ENCODE measurements around the gene NTN5. TPM values are rescaled to one million over a fixed set of nuclear protein-coding genes. Genes with fewer than 3 reads are reported as not detected.

NTN5 gene
- total and polyA plus RNA-seq, 9 donors = 0.18 to 8.5 (median 2.1) TPM

DNA sequence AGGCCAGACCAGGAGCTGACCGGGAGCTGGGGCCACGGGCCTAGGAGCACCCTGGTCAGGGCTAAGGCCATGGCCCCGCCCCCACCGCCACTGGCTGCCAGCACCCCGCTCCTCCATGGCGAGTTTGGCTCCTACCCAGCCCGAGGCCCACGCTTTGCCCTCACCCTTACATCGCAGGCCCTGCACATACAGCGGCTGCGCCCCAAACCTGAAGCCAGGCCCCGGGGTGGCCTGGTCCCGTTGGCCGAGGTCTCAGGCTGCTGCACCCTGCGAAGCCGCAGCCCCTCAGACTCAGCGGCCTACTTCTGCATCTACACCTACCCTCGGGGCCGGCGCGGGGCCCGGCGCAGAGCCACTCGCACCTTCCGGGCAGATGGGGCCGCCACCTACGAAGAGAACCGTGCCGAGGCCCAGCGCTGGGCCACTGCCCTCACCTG is 46.9 kb downstream of the NTN5 start:
- Histone ChIP-seq H3K4me3 (ENCODE audit: low read length) (no peak overlapping the region), H3K27ac (ENCODE audit: low read length) (no peak overlapping the region), H3K27me3 (ENCODE audit: control insufficient read depth, insufficient read depth, low read length) (no peaks in the 10 kb centered on the region), H3K9me3 (replicated peaks; ENCODE audit: control insufficient read depth, low read depth, low read length) (no peaks in the 10 kb centered on the region), H3K4me1 (ENCODE audit: control insufficient read depth, insufficient read depth, low read length) (peaks cover 39% of the 10 kb centered on the region), H3K36me3 (ENCODE audit: control insufficient read depth, insufficient read depth, low read length) (peaks cover 23% of the 10 kb centered on the region)
- WGBS (ENCODE audit: insufficient coverage) = 95% methylated on average over 28 of the region's 30 CpGs
- peak; percentile 29 for DNase-seq

DNA sequence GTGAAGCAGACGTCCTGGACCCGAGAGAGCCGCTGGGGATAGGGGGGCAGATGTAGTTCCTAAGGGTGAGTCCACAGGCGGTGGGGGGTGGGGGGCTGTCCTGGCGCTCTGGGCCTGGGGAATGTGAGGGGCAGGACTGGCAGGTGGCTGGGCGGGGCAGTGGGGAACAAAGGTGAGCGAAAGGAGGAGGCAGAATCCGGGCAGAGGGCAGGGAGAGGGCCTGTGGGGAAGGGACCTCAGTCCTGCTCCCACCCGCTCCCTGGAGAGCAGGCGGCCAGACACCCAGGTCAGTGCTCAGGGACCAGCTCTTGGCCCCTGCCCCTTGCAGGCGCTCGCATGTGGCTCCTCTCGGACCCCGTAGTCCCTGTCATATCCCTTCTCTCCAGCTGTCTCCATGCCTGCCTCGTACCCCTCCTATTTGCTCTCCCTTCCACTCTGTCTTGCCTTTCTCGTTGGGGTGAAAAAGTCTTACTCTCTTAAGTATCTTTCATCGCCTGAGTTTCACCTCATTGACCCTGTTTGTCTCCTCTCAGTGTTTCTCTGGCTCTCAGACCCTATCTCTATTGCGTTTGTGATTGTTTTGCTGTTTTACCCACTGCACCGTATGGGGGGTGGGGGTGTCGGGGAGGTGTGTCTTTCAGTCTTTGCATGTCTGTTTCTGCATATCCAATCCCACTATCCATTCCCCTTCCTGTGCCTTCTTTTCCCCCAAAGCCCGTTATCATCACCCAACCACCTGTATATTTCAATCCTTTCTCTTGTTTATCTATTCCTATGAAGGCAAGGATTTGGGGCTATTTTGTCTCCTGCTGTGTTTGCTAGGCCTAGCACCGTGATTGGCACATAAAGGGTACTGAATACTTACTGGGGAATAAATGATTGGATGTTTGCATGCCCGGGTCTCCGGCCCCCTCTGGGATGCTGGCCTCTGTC is 47.8 kb downstream of the NTN5 start:
- peaks cover 29% of the 10 kb centered on the region for H3K36me3 ChIP-seq (ENCODE audit: control insufficient read depth, insufficient read depth, low read length)
- H3K27me3 ChIP-seq (ENCODE audit: control insufficient read depth, insufficient read depth, low read length) = no peaks in the 10 kb centered on the region
- WGBS (ENCODE audit: insufficient coverage) = 42% methylated on average over 17 of the region's 24 CpGs
- peak overlapping the region; percentile 54 for H3K4me3 ChIP-seq (ENCODE audit: low read length)
- peaks cover 33% of the 10 kb centered on the region for H3K4me1 ChIP-seq (ENCODE audit: control insufficient read depth, insufficient read depth, low read length)
- H3K27ac ChIP-seq (ENCODE audit: low read length) = no peak overlapping the region
- H3K9me3 ChIP-seq (replicated peaks; ENCODE audit: control insufficient read depth, low read depth, low read length) = no peaks in the 10 kb centered on the region
- DNase-seq = peak; percentile 9

DNA sequence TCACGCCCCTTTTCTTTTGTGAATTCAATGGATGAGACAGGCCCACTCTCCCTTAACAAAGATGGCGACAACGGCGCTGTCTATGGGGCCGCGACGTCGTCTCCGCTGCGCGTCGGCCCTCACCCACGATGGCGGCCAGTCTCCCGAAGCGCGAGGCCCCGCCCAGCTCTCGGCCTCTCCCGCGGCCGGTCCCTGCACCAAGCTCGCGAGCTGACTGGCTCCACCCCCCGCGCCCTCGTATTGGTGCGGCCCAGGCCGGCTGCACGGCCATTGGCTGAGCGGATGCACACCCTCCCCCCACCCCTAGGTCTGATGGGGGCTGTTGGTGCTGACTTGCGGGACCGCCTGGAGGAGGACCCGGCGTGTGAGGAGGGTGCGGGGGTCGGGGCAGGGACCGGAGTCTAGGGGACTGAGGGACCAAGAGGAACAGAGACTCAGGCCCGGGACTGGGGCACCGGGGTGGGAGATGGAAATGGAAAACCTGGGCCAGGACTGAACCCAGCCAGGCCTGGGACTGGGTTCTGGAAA is 48.7 kb downstream of the NTN5 start:
- Histone ChIP-seq H3K9me3 (replicated peaks; ENCODE audit: control insufficient read depth, low read depth, low read length) (no peaks in the 10 kb centered on the region), H3K36me3 (ENCODE audit: control insufficient read depth, insufficient read depth, low read length) (peaks cover 29% of the 10 kb centered on the region), H3K4me1 (ENCODE audit: control insufficient read depth, insufficient read depth, low read length) (peaks cover 32% of the 10 kb centered on the region), H3K4me3 (ENCODE audit: low read length) (peak overlapping the region; percentile 54), H3K27ac (ENCODE audit: low read length) (peak overlapping the region; percentile 90), H3K27me3 (ENCODE audit: control insufficient read depth, insufficient read depth, low read length) (no peaks in the 10 kb centered on the region)
- WGBS (ENCODE audit: insufficient coverage) = under 1% methylated on average over 25 of the region's 40 CpGs
- peak; percentile 99 for DNase-seq

DNA sequence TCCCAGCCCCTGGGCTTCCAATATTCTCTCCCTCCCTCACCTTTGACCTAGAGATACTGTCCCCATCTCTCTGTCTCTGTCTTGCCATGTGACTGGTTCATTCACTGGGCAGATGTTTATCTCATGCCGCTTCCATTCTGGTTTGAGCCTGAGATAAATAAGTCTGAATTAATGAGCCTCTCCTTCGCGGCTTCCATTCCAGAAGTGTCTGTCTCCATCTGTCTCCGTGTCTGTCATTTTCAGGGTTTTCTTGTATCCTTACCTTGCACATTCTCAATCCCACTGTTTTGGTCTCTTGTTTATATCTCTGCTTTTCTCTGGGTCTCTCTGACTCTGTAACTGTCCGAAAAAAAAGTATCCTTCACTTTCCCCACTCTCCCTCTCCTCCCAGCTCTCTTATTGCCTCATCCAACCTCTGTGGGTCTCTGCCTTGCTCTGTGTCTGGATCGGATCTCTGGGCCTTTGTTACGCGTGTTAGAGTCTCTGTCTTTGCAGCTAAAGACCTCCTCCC is 49.2 kb downstream of the NTN5 start:
- H3K36me3 ChIP-seq (ENCODE audit: control insufficient read depth, insufficient read depth, low read length) = peaks cover 29% of the 10 kb centered on the region
- peaks cover 32% of the 10 kb centered on the region for H3K4me1 ChIP-seq (ENCODE audit: control insufficient read depth, insufficient read depth, low read length)
- H3K27me3 ChIP-seq (ENCODE audit: control insufficient read depth, insufficient read depth, low read length) = no peaks in the 10 kb centered on the region
- H3K9me3 ChIP-seq (replicated peaks; ENCODE audit: control insufficient read depth, low read depth, low read length) = no peaks in the 10 kb centered on the region
- 11% methylated on average over 7 of the region's 8 CpGs for WGBS (ENCODE audit: insufficient coverage)
- peak overlapping the region; percentile 90 for H3K27ac ChIP-seq (ENCODE audit: low read length)
- peak; percentile 31 for DNase-seq
- H3K4me3 ChIP-seq (ENCODE audit: low read length) = peak overlapping the region; percentile 30

DNA sequence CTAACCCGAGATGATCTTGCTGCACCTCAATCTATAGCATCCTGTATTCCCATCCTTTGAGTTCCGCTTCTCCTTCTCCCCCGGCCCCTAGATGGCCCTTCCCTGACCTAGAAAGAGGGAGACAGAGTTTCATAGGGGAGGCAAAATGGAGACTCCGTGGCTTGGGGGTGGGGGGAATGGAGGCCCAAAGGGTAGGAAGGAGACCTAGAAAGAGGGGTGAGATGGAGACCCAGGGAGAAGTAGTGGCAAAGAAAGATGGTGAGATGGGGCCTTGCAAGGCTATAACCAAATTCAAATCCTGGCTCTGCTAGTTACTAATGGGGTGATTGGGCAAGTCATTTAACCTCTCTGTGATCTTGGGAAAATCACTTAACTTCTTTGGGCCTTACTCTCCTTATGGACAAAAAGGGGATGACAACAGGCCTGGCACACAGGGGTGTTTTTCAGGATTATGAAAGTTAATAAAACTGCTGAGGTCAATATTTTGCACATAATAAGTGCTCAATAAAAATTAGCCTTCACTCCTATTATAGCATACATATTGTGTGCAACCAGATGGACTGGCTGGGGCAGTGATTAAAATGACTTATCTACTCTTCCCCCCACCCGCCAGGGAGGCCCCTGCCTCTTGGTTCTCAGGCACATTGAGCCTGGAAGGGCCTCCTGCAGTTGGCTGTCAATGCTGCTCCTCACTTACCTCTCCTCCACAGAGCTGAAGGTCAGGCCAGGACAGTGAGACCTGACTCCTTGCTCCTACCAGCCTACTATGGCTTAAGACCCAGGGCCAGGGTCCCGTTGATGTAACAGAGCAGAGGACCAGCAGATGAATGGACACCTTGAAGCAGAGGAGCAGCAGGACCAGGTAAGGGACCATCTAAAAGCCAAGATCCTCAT is 52.9 kb downstream of the NTN5 start:
- no peaks in the 10 kb centered on the region for H3K9me3 ChIP-seq (replicated peaks; ENCODE audit: control insufficient read depth, low read depth, low read length)
- H3K4me3 ChIP-seq (ENCODE audit: low read length) = peak overlapping the region; percentile 86
- peaks cover 41% of the 10 kb centered on the region for H3K36me3 ChIP-seq (ENCODE audit: control insufficient read depth, insufficient read depth, low read length)
- WGBS (ENCODE audit: insufficient coverage) = 30% methylated on average over 3 of the region's 6 CpGs
- peak overlapping the region; percentile 98 for H3K27ac ChIP-seq (ENCODE audit: low read length)
- peaks cover 53% of the 10 kb centered on the region for H3K4me1 ChIP-seq (ENCODE audit: control insufficient read depth, insufficient read depth, low read length)
- no peaks in the 10 kb centered on the region for H3K27me3 ChIP-seq (ENCODE audit: control insufficient read depth, insufficient read depth, low read length)
- peak; percentile 40 for DNase-seq

DNA sequence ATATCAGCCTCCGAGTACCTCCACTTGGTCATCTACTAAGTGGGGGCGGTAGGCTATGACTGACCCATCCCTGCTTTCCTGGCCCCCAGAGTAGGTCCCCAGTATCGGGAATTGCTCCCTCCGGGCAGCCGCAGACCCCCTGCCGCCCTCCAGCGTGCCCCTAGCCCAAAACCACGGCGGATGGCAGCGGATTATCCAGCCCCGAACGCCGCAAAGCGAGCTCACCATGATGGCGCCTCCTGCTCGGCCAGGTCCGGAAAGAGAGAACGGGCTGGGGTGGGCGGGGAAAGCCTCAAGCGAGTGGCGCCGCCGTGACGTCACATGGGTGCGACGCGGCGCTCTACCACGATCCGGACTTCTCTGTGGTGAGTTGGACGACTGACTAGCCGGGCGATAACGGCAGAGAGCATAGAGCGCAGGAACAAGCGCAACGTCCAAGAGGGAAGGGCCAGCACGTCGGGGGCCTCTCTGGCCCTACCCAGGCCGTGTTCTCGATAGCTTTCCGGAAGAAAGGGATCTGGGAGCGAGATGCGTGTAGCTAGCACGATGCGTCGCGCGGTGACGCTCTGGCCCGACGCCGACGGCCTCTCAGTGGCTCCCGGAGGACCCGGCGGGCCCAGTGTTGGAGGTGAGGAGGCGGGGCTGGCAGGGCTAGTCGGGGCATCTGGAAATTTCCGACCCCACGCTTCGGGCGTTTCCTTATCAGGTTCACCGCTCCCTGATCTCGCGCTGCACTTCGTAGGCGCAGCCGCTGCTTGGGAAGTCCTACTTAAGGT is 53.7 kb downstream of the NTN5 start, which contains the start of the genes RPL18 and SPHK2:
RPL18 (minus strand) TSS at position 263 of the 776 bp plus-strand sequence; CDS start at position 228, 35 bp downstream.
SPHK2 (plus strand) TSS at position 591 of the 776 bp plus-strand sequence. CDS start 1,009 bp downstream, outside the sequence.
- Histone ChIP-seq H3K4me3 (ENCODE audit: low read length) (peak within 1 kb of the TSS; percentile 98), H3K36me3 (ENCODE audit: control insufficient read depth, insufficient read depth, low read length) (peaks cover 49% of the 10 kb centered on the region), H3K27me3 (ENCODE audit: control insufficient read depth, insufficient read depth, low read length) (no peaks in the 10 kb centered on the region), H3K9me3 (replicated peaks; ENCODE audit: control insufficient read depth, low read depth, low read length) (no peaks in the 10 kb centered on the region), H3K27ac (ENCODE audit: low read length) (peak within 1 kb of the TSS; percentile 98), H3K4me1 (ENCODE audit: control insufficient read depth, insufficient read depth, low read length) (peaks cover 54% of the 10 kb centered on the region)
- WGBS (ENCODE audit: insufficient coverage) = under 1% methylated on average over 68 of the region's 69 CpGs
- DNase-seq = peak; percentile 100

DNA sequence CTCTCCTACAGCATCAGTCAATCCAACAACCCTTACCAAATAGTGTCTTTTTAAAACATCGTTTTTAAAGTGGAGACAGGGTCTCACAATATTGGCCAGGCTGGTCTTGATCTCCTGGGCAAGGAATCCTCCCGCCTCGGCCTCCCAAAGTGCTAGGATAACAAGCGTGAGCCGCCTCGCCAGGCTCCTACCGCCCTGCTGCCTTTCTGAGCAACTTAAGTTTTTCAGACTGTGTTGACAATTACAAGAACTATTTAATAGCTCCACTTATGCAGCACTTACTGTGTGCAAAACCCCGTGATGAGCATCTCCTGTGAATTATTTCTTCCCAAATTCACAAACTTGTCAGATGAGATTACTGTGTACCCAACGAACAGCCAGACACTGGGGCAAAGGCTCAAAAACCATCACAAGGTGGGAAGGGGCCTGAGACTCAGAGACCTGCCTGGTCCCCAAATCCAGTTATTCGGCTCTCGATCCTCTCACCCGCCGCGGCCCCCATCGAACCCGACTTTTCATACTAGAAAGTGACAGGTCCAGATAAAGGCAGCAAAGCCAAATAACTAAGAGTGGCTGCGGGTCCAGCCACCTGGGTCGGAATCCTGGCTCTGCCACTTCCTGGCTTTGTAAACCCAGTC is 54.4 kb downstream of the NTN5 start:
- H3K27me3 ChIP-seq (ENCODE audit: control insufficient read depth, insufficient read depth, low read length) = no peaks in the 10 kb centered on the region
- peak; percentile 27 for DNase-seq
- peaks cover 53% of the 10 kb centered on the region for H3K4me1 ChIP-seq (ENCODE audit: control insufficient read depth, insufficient read depth, low read length)
- WGBS (ENCODE audit: insufficient coverage) = under 1% methylated on average over 17 of the region's 18 CpGs
- peak overlapping the region; percentile 92 for H3K27ac ChIP-seq (ENCODE audit: low read length)
- H3K9me3 ChIP-seq (replicated peaks; ENCODE audit: control insufficient read depth, low read depth, low read length) = no peaks in the 10 kb centered on the region
- peaks cover 49% of the 10 kb centered on the region for H3K36me3 ChIP-seq (ENCODE audit: control insufficient read depth, insufficient read depth, low read length)
- peak overlapping the region; percentile 98 for H3K4me3 ChIP-seq (ENCODE audit: low read length)

DNA sequence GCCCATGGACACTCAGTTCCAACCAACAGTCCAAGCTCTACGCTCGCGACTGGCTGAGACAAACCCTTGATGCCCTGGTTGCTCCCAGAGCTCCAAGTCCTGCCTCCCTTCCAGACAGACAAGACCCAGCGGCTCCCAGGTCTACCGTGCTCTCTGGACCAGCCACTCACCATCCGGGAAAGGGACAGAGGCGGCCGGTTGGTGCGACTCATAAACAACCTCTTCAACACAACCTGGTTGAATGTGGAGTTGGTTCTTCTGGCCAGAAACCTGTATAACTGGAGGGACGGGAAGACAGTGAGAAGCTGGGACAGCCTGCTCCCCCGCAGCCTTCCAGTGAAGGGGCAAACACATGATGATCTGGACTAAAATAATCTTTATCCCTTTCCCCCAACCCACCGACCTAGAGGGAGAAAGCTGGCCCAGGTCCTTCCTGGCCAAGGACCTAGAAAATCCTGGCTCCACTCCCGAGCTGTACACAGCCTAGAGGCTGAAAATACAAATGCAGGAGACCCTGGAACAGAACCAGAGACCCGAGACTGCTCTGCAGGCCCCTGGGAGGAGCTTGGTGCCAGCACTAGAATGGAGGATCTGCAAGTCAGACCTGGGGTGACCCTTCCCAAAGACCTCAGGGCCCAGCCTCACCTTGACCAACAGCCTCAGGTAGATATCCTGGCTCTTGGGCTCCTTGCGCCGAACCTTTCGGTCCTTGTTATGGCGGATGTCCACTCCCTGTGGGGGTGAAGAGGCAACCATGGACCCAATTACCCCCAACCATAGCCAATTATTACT is 55.5 kb downstream of the NTN5 start:
- DNase-seq = peak; percentile 73
- H3K27ac ChIP-seq (ENCODE audit: low read length) = no peak overlapping the region
- no peaks in the 10 kb centered on the region for H3K9me3 ChIP-seq (replicated peaks; ENCODE audit: control insufficient read depth, low read depth, low read length)
- peaks cover 48% of the 10 kb centered on the region for H3K36me3 ChIP-seq (ENCODE audit: control insufficient read depth, insufficient read depth, low read length)
- 10% methylated on average over 3 of the region's 18 CpGs for WGBS (ENCODE audit: insufficient coverage)
- no peaks in the 10 kb centered on the region for H3K27me3 ChIP-seq (ENCODE audit: control insufficient read depth, insufficient read depth, low read length)
- H3K4me3 ChIP-seq (ENCODE audit: low read length) = peak overlapping the region; percentile 98
- peaks cover 45% of the 10 kb centered on the region for H3K4me1 ChIP-seq (ENCODE audit: control insufficient read depth, insufficient read depth, low read length)

Measured in muscle of leg (tissue), 11 donors.